Right lobe of liver (tissue), 6 donors: ENCODE measurements around the gene DAPK1. TPM values are rescaled to one million over a fixed set of nuclear protein-coding genes. Genes with fewer than 3 reads are reported as not detected.

Source experiments
- ATAC-seq, 4 donors: fragments of 200-7000 bp; cut with Tn5 transposase; one replicate each; pipeline ENCODE4 v1.9.1; 2020; ENCODE audit warnings: mild to moderate bottlenecking in 4 of 4, moderate library complexity in 4 of 4
- DNase-seq, 3 donors: peaks; one replicate each; pipeline ENCODE4 v3.0.0-alpha.2; 2020
- H3K27ac ChIP-seq, 3 donors: fragments of 200-600 bp; one replicate each; pipeline ENCODE4 v1.8.0; 2022
- H3K27me3 ChIP-seq, 2 donors: fragments of 200-600 bp; one replicate each; pipeline ENCODE4 v1.8.0; 2022
- H3K36me3 ChIP-seq, 4 donors: fragments of 200-600 bp; sonication (generic) in 1 of 4; one replicate each; pipeline versions ENCODE4 v1.5.1 to v1.8.0; 2017 to 2022; ENCODE audit warnings: control low read depth in 1 of 4
- H3K4me1 ChIP-seq, 4 donors: fragments of 200-600 bp; sonication (generic) in 1 of 4; one replicate each; pipeline versions ENCODE4 v1.5.1 to v1.8.0; 2017 to 2022; ENCODE audit warnings: control low read depth in 1 of 4
- H3K4me3 ChIP-seq, 3 donors: fragments of 200-600 bp; one replicate each; pipeline ENCODE4 v1.8.0; 2022
- H3K9me3 ChIP-seq, 4 donors: fragments of 200-600 bp; sonication (generic) in 1 of 4; one replicate each; pipeline versions ENCODE4 v1.5.1 to v1.8.0; 2017 to 2022; ENCODE audit warnings: control low read depth in 1 of 4
- CTCF ChIP-seq, 4 donors: fragments of 200-600 bp in 3 of 4; fragments of 450-650 bp in 1 of 4; IDR thresholded peaks; one replicate each; pipeline versions ENCODE4 v1.5.1 to v1.8.0; 2016 to 2022; ENCODE audit warnings: antibody characterized with exemption in 4 of 4, mild to moderate bottlenecking in 2 of 4
- POLR2A ChIP-seq: fragments of 450-650 bp; IDR thresholded peaks from one replicate; pipeline ENCODE4 v1.6.1; 2017; ENCODE audit warnings: antibody characterized with exemption, mild to moderate bottlenecking
- WGBS: methylation state at CpG from one replicate; pipeline ENCODE4 v1.1.6; 2018; ENCODE audit warnings: low coverage, low lambda C conversion rate; ENCODE audit not compliant: insufficient coverage; ENCODE audit errors: missing lambda C conversion rate; 5-methylcytosine and 5-hydroxymethylcytosine counted together
- intact Hi-C, 2 donors: fragments of 100-400 bp; cut with DNase I; formaldehyde crosslinking; loops; one replicate each; pipeline versions ENCODE4 v1.11.2 to v1.14.1; 2022
- total RNA-seq, 6 experiments: library from RNA; depleted of rRNA in 2 of 6; stranded (reverse); fragments of >200 nt in 2 of 6; fragmentation: NEBNext Ultra II Directional in 3 of 6; extraction: Animal tissue kit (Norgen Biotek cat#: 25700) in 3 of 6; gene quantifications; one replicate each; pipeline versions ENCODE4 v1.1.0 to v1.2.4, GENCODE V29; 2016 to 2023
- donor health status: DM: no; HTN: yes; CAD: no.
- donor health status: DM: no; HTN: no; CAD: no.
- donor health status: DM: no; HTN: no; CAD: no.
- donor health status: DM: no; HTN: yes; CAD: no.
- donor health status: DM: no; HTN: yes; CAD: no.

DAPK1 gene
- total RNA-seq, 6 experiments from 2014 or later: 17.4 to 55.0 (median 33.9) TPM

DNA sequence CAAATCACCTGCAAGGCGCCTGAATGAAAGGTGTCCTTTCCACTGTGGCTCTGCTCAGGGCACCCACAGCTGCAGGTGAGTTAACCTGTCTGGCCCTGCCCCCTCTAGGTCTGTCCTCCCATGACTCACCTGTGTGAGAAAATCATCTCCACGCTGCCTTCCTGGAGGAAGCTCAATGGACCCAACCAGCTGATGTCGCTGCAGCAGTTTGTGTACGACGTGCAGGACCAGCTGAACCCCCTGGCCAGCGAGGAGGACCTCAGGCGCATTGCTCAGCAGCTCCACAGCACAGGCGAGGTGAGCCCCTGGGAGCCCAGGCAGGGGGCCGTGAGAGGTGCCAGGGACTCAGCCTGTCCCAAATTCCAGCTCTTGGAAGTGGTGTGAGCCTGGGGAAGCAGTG lies 205.3 kb downstream of the DAPK1 start:
- Histone ChIP-seq H3K27ac (no peak overlapping the region), H3K9me3 (no peaks in the 10 kb centered on the region), H3K36me3 (peaks cover 0 to 38% (median 16%) of the 10 kb centered on the region in 4 donors), H3K4me3 (no peak overlapping the region), H3K27me3 (no peaks in the 10 kb centered on the region), H3K4me1 (peaks cover 0 to 14% (median 0%) of the 10 kb centered on the region in 4 donors)
- no peak for DNase-seq
- ATAC-seq: no peak
- intact Hi-C loops: no loop called here
- WGBS: 100% methylated on average over 1 of the region's 9 CpGs
- no peak for TF ChIP-seq POLR2A
- no peak for TF ChIP-seq CTCF (IDR thresholded peaks at IDR 0.05)

- no peak for TF ChIP-seq POLR2A
- TF ChIP-seq CTCF (IDR thresholded peaks at IDR 0.05): no peak
- ATAC-seq (peak in 3 of 4 donors; percentile 58 to 74 (median 72)), DNase-seq (no peak)
- Histone ChIP-seq H3K27ac (no peak overlapping the region), H3K4me3 (no peak overlapping the region), H3K27me3 (no peaks in the 10 kb centered on the region), H3K9me3 (no peaks in the 10 kb centered on the region), H3K36me3 (peaks cover 0 to 34% (median 17%) of the 10 kb centered on the region in 4 donors), H3K4me1 (peaks cover 0 to 11% (median 0%) of the 10 kb centered on the region in 4 donors)
- WGBS: 55% methylated on average over 6 of the region's 7 CpGs
- intact Hi-C loops: no loop called here
Measured at GRCh38 chr9:87703636-87704276, 206.1 kb downstream of the DAPK1 start.

DNA sequence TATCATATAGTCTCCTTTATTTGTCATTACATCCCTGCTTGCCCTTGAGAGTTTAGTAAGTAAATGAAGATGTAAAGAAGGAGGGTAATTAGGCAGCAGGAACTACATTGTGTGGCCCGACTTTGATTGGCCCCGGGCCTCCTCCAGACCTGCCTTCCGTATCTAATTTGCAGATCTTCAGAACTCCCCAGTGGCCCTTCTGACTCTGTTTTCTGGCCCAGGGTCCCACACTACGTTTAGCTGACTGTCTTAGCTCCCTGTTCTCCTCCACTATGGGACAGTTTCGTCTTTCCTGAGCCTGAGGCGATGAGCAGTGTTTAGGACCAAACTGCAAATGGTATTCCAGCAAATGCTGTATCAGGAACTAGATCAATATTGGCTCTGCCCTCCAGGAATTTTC lies 206.7 kb downstream of the DAPK1 start:
- H3K4me1 ChIP-seq: peaks cover 0 to 11% (median 0%) of the 10 kb centered on the region in 4 donors
- H3K27me3 ChIP-seq: no peaks in the 10 kb centered on the region
- H3K27ac ChIP-seq: no peak overlapping the region
- peaks cover 0 to 38% (median 18%) of the 10 kb centered on the region in 4 donors for H3K36me3 ChIP-seq
- DNase-seq (no peak), ATAC-seq (peak in 1 of 4 donors; percentile 21)
- H3K9me3 ChIP-seq: no peaks in the 10 kb centered on the region
- 63% methylated on average over 5 of the region's 6 CpGs for WGBS
- TF ChIP-seq POLR2A (no peak), CTCF (IDR thresholded peaks at IDR 0.05) (no peak)
- intact Hi-C loops: no loop called here
- no peak overlapping the region for H3K4me3 ChIP-seq

- Histone ChIP-seq H3K27me3 (no peaks in the 10 kb centered on the region), H3K27ac (no peak overlapping the region), H3K4me1 (peaks cover 0 to 11% (median 0%) of the 10 kb centered on the region in 4 donors), H3K9me3 (no peaks in the 10 kb centered on the region), H3K4me3 (no peak overlapping the region), H3K36me3 (peaks cover 0 to 37% (median 18%) of the 10 kb centered on the region in 4 donors)
- ATAC-seq: peak in 1 of 4 donors; percentile 9
- WGBS: 98% methylated on average over 10 of the region's 39 CpGs
- intact Hi-C loops: no loop called here
- no peak for TF ChIP-seq POLR2A
- TF ChIP-seq CTCF (IDR thresholded peaks at IDR 0.05): no peak
- no peak for DNase-seq
Measured at GRCh38 chr9:87706066-87706739, 208.5 kb downstream of the DAPK1 start.
